BJ (cell line): ENCODE measurements around the gene NPAS2. TPM values are rescaled to one million over a fixed set of nuclear protein-coding genes. Genes with fewer than 3 reads are reported as not detected.

Source experiments
- CTCF ChIA-PET: fragments of 350-600 bp; formaldehyde crosslinking; extraction: SDS; loops from one replicate; lab custom pipeline; 2021; ENCODE audit warnings: antibody characterized with exemption, inconsistent platforms; lab: Yijun Ruan, JAX
- POLR2A ChIA-PET: fragments of 300-600 bp; sonication (Branson Sonifier 250); formaldehyde crosslinking; extraction: SDS; loops from one replicate; lab custom pipeline; 2021; ENCODE audit warnings: antibody characterized with exemption; lab: Charles Lee
- DNase-seq: peaks from one replicate; pipeline ENCODE4 v3.0.0-alpha.2; 2011; ENCODE audit warnings: low read depth
- H3K27me3 ChIP-seq: 2 replicates; pipeline ENCODE4 v1.6.0; 2011; ENCODE audit warnings: low read length; ENCODE audit not compliant: control insufficient read depth, insufficient read depth
- H3K36me3 ChIP-seq: 2 replicates; pipeline ENCODE4 v1.5.1; 2011; ENCODE audit warnings: low read length; ENCODE audit not compliant: control insufficient read depth, insufficient read depth
- H3K4me3 ChIP-seq: 2 replicates; pipeline ENCODE4 v1.5.1; 2011; ENCODE audit warnings: low read depth, mild to moderate bottlenecking, control low read depth, low read length
- CTCF ChIP-seq: IDR thresholded peaks from 2 replicates; pipeline ENCODE4 v1.5.1; 2011; ENCODE audit warnings: low read depth, mild to moderate bottlenecking, control low read depth, inconsistent platforms, low read length, moderate library complexity; ENCODE audit not compliant: insufficient read depth
- polyA plus RNA-seq: library from polyadenylated mRNA; depleted of rRNA; stranded (reverse); fragments of >200 nt; gene quantifications from 2 replicates; pipeline ENCODE4 v1.2.3, GENCODE V29; 2011

The NPAS2 gene
- polyA plus RNA-seq, 1 experiment, result 13.1 TPM

- Histone ChIP-seq H3K27me3 (no peaks in the 10 kb centered on the region), H3K4me3 (no peak overlapping the region), H3K36me3 (peaks cover 3% of the 10 kb centered on the region; the same call in 1 of the 2 replicates)
- peak; percentile 58 for TF ChIP-seq CTCF
- CTCF ChIA-PET, result interaction anchor here (0.6 to 1.5 kb wide), 6 partner anchors 40 to 292 kb away, joined by 3 to 4 read pairs (median 3); no protein-coding TSS in a partner anchor
- POLR2A ChIA-PET, result interaction anchor here (0.6 to 0.9 kb wide), 2 partner anchors 55 to 99 kb away, joined by 3 to 4 read pairs; partner anchors contain the start of gene RPL31
- peak; percentile 98 for DNase-seq
These were observed 83.0 kb downstream of the NPAS2 start for GRCh38 chr2:100902817-100903405.

- ChIA-PET POLR2A (no interaction called here), CTCF (interaction anchor here (0.6 to 1.5 kb wide), 9 partner anchors 9 to 293 kb away, joined by 3 to 4 read pairs (median 3); no protein-coding TSS in a partner anchor)
- TF ChIP-seq CTCF, result no peak
These were observed 83.8 kb downstream of the NPAS2 start for GRCh38 chr2:100903534-100904258.

GRCh38 chr2:100905132-100905805 is 85.3 kb downstream of the NPAS2 start:
- DNase-seq, result no peak
- peaks cover 3% of the 10 kb centered on the region; the same call in 1 of the 2 replicates for H3K36me3 ChIP-seq
- no peak for TF ChIP-seq CTCF
- CTCF ChIA-PET, result interaction anchor here (1.0 to 1.4 kb wide), 2 partner anchors 13 to 42 kb away, joined by 3 to 4 read pairs; no protein-coding TSS in a partner anchor
- POLR2A ChIA-PET, result interaction anchor here (0.6 kb wide), 1 partner anchor 32 kb away, joined by 3 read pairs; no protein-coding TSS in a partner anchor
- no peaks in the 10 kb centered on the region for H3K27me3 ChIP-seq
- H3K4me3 ChIP-seq, result no peak overlapping the region

More at GRCh38 chr2:100903534-100904258, 83.8 kb downstream of the NPAS2 start:
- DNase-seq, result no peak
- Histone ChIP-seq H3K27me3 (no peaks in the 10 kb centered on the region), H3K36me3 (peaks cover 3% of the 10 kb centered on the region; the same call in 1 of the 2 replicates), H3K4me3 (no peak overlapping the region)

- TF ChIP-seq CTCF, result no peak
- Histone ChIP-seq H3K36me3 (peaks cover 3% of the 10 kb centered on the region; the same call in 1 of the 2 replicates), H3K4me3 (no peak overlapping the region), H3K27me3 (no peaks in the 10 kb centered on the region)
- DNase-seq, result no peak
- CTCF ChIA-PET, result interaction anchor here (1.4 kb wide), 1 partner anchor 12 kb away, joined by 3 read pairs; no protein-coding TSS in a partner anchor
- POLR2A ChIA-PET, result no interaction called here
These were observed 86.2 kb downstream of the NPAS2 start for GRCh38 chr2:100906131-100906530.
